Adipocyte (in vitro differentiated cells): ENCODE data around the gene TMEM87B.

Source experiments
- DNase-seq: peaks from one replicate; pipeline ENCODE4 v3.0.0-alpha.2; 2015; ENCODE audit warnings: low read depth
- H3K27me3 ChIP-seq: replicated peaks from 2 replicates; pipeline ENCODE4 v1.7.0; 2013; ENCODE audit warnings: mild to moderate bottlenecking, low read length, moderate library complexity; ENCODE audit not compliant: control insufficient read depth, insufficient read depth
- H3K36me3 ChIP-seq: 2 replicates; pipeline ENCODE4 v1.7.0; 2013; ENCODE audit warnings: low read length, mild to moderate bottlenecking, moderate library complexity; ENCODE audit not compliant: control insufficient read depth, insufficient read depth, severe bottlenecking
- H3K4me1 ChIP-seq: 2 replicates; pipeline ENCODE4 v1.7.0; 2013; ENCODE audit warnings: mild to moderate bottlenecking, low read length, moderate library complexity; ENCODE audit not compliant: control insufficient read depth, insufficient read depth
- H3K4me3 ChIP-seq: 2 replicates; pipeline ENCODE4 v1.7.0; 2013; ENCODE audit warnings: mild to moderate bottlenecking, low read length, moderate library complexity
- H3K9ac ChIP-seq: 2 replicates; pipeline ENCODE4 v1.7.0; 2013; ENCODE audit warnings: mild to moderate bottlenecking, low read length, moderate library complexity
- H3K9me3 ChIP-seq: 2 replicates; pipeline ENCODE4 v1.7.0; 2013; ENCODE audit warnings: mild to moderate bottlenecking, low read length, moderate library complexity; ENCODE audit not compliant: control insufficient read depth

The TMEM87B gene

DNA sequence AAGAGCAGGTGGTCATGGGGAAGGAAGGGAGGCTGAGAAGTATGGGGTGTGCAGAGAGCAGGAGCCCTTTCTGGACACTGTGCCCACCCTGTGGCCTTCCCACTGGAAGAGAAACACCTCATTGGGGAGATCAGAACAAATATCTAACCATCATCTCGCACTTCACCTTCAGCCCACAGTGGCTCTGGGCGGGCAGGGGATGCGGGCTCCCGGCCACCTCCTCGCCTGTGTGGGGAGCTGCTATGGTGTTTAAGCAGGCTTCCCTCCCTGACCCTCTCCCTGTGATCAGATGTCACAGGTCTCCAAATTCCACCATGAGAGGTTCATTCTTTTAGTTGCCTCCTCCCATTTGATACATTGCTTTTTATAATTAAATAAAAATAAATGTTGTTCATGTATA lies 88.1 kb downstream of the TMEM87B start:
- H3K9ac ChIP-seq, result no peak overlapping the region
- no peaks in the 10 kb centered on the region for H3K36me3 ChIP-seq
- no peak for DNase-seq
- no peaks in the 10 kb centered on the region for H3K27me3 ChIP-seq
- no peaks in the 10 kb centered on the region for H3K9me3 ChIP-seq
- H3K4me3 ChIP-seq, result no peak overlapping the region
- peaks cover 14% of the 10 kb centered on the region for H3K4me1 ChIP-seq

GRCh38 chr2:112144966-112145365 lies 89.9 kb downstream of the TMEM87B start:
- H3K4me3 ChIP-seq, result no peak overlapping the region
- peaks cover 32% of the 10 kb centered on the region for H3K4me1 ChIP-seq
- H3K36me3 ChIP-seq, result no peaks in the 10 kb centered on the region
- H3K27me3 ChIP-seq, result no peaks in the 10 kb centered on the region
- no peak for DNase-seq
- H3K9me3 ChIP-seq, result no peaks in the 10 kb centered on the region
- H3K9ac ChIP-seq, result no peak overlapping the region

GRCh38 chr2:112147382-112148168 lies 92.5 kb downstream of the TMEM87B start:
- Histone ChIP-seq H3K4me3 (peak overlapping the region; percentile 51), H3K36me3 (no peaks in the 10 kb centered on the region), H3K4me1 (peaks cover 48% of the 10 kb centered on the region), H3K9ac (peak overlapping the region; percentile 74), H3K27me3 (no peaks in the 10 kb centered on the region), H3K9me3 (no peaks in the 10 kb centered on the region)
- no peak for DNase-seq

- peak overlapping the region; percentile 74 for H3K9ac ChIP-seq
- H3K4me3 ChIP-seq, result peak overlapping the region; percentile 51
- H3K9me3 ChIP-seq, result no peaks in the 10 kb centered on the region
- H3K36me3 ChIP-seq, result no peaks in the 10 kb centered on the region
- no peak for DNase-seq
- no peaks in the 10 kb centered on the region for H3K27me3 ChIP-seq
- H3K4me1 ChIP-seq, result peaks cover 54% of the 10 kb centered on the region
These were observed 93.4 kb downstream of the TMEM87B start for GRCh38 chr2:112148477-112148876.

- no peaks in the 10 kb centered on the region for H3K9me3 ChIP-seq
- no peak overlapping the region for H3K9ac ChIP-seq
- H3K4me1 ChIP-seq, result peaks cover 57% of the 10 kb centered on the region
- H3K36me3 ChIP-seq, result no peaks in the 10 kb centered on the region
- H3K27me3 ChIP-seq, result no peaks in the 10 kb centered on the region
- DNase-seq, result no peak
- no peak overlapping the region for H3K4me3 ChIP-seq
These were observed 94.1 kb downstream of the TMEM87B start for GRCh38 chr2:112149194-112149593.

GRCh38 chr2:112149866-112150435 lies 94.9 kb downstream of the TMEM87B start:
- H3K4me1 ChIP-seq, result peaks cover 57% of the 10 kb centered on the region
- no peak for DNase-seq
- H3K27me3 ChIP-seq, result no peaks in the 10 kb centered on the region

GRCh38 chr2:112150447-112150846 lies 95.4 kb downstream of the TMEM87B start:
- H3K9ac ChIP-seq, result peak overlapping the region; percentile 47
- H3K36me3 ChIP-seq, result no peaks in the 10 kb centered on the region
- no peaks in the 10 kb centered on the region for H3K27me3 ChIP-seq
- DNase-seq, result peak; percentile 92
- no peak overlapping the region for H3K4me3 ChIP-seq
- H3K4me1 ChIP-seq, result peaks cover 57% of the 10 kb centered on the region
- no peaks in the 10 kb centered on the region for H3K9me3 ChIP-seq

More at GRCh38 chr2:112149866-112150435, 94.9 kb downstream of the TMEM87B start:
- Histone ChIP-seq H3K36me3 (no peaks in the 10 kb centered on the region), H3K4me3 (no peak overlapping the region), H3K9ac (peak overlapping the region; percentile 47), H3K9me3 (no peaks in the 10 kb centered on the region)

GRCh38 chr2:112150851-112151250 lies 95.8 kb downstream of the TMEM87B start:
- no peak for DNase-seq
- Histone ChIP-seq H3K4me1 (peaks cover 58% of the 10 kb centered on the region), H3K36me3 (no peaks in the 10 kb centered on the region), H3K27me3 (no peaks in the 10 kb centered on the region), H3K9me3 (no peaks in the 10 kb centered on the region), H3K4me3 (no peak overlapping the region), H3K9ac (peak overlapping the region; percentile 39)

DNA sequence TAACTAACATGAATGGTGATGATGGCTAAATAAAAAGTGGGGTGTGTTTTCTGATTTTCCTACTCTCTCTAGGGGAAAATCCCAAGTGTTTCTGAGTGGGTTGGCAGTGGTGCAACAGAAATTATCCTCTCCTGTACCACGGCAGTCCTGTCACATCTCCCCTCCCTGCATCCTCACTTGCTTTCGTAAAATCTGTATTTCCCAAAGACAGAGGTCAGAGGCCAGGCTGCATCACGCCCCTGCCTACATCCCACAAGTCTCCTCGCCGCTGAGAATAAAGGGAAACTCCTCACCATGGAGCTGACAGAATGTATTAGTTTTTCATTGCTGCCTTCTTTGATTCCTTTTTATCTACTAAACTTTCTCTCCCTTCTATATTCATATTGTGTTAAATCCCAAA lies 96.2 kb downstream of the TMEM87B start:
- no peak for DNase-seq
- no peaks in the 10 kb centered on the region for H3K36me3 ChIP-seq
- no peaks in the 10 kb centered on the region for H3K9me3 ChIP-seq
- no peak overlapping the region for H3K4me3 ChIP-seq
- H3K4me1 ChIP-seq, result peaks cover 62% of the 10 kb centered on the region
- H3K9ac ChIP-seq, result no peak overlapping the region
- H3K27me3 ChIP-seq, result no peaks in the 10 kb centered on the region

DNA sequence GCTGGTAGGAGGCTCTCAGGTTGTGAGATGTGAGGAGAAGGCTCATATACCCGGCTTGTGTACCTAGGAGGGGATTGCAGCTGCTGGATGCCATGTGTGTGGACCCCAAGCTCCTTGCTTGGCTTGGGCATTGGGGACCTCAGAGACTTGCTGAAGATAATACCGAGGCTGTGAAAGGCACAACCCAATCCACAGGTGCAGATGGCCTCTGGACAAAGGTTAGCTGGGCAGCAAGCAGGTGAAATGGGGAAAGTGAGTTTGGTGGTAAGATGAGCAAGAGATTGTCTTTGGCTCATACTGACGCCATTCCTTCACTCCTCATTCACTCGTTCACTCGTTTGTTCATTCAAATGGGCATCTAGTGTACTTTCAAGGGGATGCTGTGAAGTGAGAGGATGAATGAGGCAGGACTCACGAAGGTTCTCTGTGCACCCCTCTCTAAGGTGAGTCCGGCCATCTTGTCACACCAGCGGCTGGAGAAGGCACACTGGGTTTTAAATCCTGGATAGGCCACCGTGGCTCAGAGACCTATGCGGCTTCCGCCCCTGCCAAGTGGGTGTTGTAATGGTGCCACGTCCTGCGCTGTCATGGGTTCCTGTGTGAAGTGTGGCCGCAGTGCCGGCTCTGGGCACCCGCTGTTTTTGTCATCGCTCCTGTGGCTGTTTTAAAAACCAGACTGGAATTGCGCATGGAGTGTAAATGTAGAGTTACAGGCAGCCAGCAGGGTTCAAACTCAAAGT lies 96.8 kb downstream of the TMEM87B start:
- peaks cover 65% of the 10 kb centered on the region for H3K4me1 ChIP-seq
- no peak overlapping the region for H3K9ac ChIP-seq
- no peaks in the 10 kb centered on the region for H3K27me3 ChIP-seq
- DNase-seq, result no peak
- no peaks in the 10 kb centered on the region for H3K9me3 ChIP-seq
- H3K4me3 ChIP-seq, result no peak overlapping the region
- no peaks in the 10 kb centered on the region for H3K36me3 ChIP-seq

DNA sequence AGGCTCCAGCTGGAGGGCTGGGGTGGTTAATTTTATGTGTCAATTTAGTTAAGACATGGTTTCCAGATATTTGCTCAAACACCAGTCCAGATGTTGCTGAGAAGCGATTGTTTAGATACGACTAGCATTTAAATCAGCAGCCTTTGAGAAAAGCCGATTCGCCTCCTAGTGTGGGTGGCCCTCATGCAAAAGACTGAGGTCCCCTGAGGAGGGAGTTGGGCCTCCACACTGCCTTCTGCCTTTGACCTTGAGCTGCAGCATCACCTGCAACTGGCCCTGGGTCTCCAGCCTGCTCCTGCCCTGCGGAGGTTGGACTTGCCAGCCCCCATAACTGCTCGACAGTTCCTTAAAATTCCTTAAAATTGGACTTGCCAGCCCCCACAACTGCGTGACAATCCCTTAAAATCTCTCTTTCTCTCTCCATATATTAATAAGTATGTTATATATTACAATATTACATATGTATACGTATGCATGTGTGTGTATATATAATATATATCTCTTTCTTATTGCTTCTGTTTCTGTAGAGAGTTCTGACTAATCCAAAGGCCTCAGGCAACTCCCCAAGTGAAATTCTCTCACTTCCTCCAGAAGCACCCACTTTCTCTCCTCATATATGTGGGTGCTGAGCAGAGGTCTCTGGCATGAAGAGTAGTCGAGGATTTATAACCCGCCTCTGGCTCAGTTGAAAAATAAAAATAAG lies 97.6 kb downstream of the TMEM87B start:
- no peak for DNase-seq
- H3K4me3 ChIP-seq, result no peak overlapping the region
- no peaks in the 10 kb centered on the region for H3K9me3 ChIP-seq
- H3K9ac ChIP-seq, result no peak overlapping the region
- no peaks in the 10 kb centered on the region for H3K27me3 ChIP-seq
- peaks cover 60% of the 10 kb centered on the region for H3K4me1 ChIP-seq
- H3K36me3 ChIP-seq, result no peaks in the 10 kb centered on the region
